HG03060 (cell line): ENCODE results near the gene C15orf39.

Experiments used
- ATAC-seq: cut with Tn5 transposase; IDR thresholded peaks from one replicate; pipeline ENCODE4 v1.9.1; 2021; ENCODE audit warnings: low read depth, moderate number of reproducible peaks; ENCODE audit not compliant: unreplicated experiment

C15orf39 gene

DNA sequence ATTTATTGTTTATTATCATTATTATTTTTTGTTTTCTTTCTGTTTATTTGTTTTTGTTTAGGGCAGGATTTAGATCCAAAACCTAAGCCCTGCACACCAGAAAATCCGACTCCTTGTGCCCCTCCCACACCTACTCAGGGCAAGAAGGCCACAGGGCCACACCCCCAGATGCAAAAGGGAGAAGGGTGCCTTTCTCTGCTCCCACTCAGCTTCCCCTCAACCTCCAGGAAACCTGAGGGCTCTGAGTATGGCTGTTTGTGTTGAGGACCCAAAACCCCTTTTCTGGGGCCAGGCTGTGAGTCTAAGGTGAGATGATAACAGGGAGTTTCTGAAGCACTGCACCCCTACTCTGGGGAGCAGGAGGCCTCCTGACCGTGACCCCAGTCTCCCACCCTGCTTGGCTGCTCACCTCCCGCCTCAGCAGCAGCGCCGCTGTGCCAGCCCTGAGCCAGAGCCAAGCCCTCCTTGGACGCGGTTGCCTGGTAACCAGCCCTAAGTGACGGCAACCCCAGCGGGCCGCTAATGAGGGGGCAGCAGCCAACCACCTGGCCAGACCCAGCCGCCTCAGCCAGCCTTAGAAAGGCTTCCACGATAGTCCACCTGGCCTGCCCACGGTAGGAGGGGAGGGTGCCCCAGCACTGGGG lies 6.4 kb upstream of the C15orf39 start:
- no peak for ATAC-seq

DNA sequence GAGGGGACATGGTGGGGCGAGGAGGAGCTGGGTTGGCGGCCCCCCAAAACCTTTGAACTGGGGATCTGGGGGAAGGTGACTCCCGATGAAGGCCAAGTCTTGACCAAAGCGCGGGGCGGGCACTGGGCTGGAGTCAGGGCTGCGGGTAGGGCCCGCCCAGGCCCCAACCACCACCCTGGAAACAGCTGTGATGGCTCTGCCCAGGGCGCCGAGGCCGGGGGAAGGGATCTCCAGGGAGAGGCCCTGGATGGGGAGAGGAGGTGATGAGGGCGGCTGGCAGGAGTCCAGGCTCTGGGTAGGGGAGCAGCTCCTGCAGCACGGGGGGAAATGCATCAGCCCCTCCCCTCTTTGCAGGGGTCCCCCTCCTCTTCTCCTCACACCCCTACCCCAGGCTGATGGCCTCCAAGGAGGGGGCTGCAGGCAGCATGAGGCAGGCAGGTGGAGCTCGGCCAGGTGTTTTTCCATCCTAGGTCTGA lies 5.9 kb upstream of the C15orf39 start:
- ATAC-seq: no peak

DNA sequence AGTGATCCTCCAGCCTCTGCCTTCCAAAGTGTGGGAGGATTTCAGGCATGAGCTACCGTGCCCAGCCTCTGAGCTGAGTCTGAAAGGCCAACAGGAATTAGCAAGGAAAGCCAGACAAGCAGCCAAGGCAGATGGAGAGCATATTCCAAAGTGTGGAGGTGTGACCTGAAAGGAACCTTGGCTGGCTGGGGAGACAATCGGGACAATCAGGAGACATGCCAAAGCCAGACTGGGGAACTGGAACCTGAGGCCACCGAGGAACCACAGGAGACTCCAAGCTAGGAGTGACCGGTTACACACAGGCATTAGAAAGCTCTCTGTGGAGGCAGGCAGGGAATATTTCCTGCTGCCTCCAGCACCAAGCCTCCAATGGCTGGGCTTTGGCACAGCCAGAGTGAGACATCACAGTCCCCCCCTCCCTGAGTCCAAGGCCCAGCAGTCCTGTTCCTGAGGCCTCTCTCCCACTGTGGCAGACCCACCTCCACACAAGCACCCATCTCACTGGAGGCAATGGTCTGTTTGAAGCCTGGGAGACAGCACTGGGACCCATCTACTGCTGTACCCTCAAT lies 4.5 kb upstream of the C15orf39 start:
- no peak for ATAC-seq

DNA sequence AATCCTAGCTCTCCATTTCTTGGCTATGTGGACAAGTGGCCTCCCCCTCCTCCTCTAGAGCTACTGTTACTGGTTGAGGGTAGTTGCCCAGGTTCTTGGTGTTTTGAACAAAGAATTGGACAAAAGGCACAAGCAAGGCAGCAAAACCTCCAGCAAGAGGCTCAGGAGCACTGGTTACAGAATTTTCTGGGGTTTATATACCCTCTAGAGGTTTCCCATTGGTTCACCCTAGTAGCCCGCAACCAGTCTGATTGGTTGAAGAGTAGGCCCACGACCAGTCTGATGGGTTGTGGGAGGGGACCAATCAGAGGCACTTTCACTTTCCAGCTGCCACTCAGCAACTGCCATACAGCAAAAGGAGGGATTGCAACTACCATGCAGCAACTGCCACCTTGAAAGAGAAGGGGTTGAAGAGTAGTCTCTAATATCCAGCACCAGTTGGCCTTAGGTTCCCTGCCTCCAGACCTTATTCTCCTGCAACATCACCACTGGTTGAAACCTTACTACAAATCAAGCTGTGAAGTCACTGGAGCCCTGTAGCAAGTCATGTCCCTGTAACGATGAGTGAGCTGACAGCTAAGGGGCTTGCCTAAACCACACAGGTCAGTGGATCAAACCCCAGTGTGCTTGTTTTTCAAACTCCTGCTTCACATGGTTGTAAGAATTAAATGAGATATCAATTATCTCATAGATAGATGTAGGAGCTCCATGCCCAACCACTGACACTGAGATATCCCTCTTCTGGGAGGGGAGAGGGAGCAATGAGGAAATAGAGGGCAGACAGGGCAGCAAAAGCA lies 2.9 kb upstream of the C15orf39 start:
- ATAC-seq: no peak

DNA sequence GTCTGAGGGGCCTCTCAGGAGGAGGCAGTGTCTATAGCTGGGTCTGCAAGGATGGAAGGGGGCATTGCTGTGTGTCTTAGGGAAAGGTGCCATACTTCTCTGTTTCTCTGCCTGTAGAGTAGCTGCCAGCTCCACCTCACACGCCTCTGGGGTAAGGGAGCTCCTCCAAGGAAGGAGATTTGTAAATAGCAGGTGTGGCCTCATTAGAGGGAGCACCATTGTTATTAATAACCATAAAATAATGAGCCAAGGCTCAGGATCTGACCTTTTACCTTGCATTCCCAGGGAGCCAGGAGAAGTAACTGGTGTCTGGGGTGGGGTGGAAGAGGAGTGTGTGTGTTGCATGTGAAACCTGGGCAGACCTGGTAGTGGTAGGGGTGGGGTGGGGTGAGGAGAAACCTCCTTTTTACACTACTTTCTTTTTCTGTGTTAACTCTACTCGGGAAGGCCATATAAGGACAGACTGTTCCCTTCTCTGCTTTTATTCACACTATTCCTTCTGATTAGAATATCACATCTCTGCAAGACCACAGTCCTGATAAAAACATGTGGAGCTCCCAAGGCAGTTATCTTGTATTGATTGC lies 2.2 kb upstream of the C15orf39 start:
- ATAC-seq: no peak

DNA sequence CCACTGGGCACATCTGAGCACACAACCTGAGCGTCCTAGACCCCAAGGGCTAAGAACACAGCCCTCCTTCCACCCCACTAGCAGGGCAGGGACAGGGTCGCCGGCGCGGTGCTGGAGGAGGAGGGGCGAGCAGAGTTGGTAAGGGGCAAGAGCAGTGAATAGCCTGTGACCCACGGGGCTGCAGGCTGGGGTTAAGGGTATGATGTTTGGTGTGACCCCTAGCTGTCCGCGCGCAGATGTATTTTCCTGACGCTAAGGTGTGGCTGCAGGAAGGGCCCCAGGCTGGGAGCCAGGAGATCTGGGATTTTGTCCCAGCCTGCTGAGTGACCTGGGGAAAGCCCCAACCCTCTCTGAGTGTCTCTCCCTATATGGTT lies 1.3 kb upstream of the C15orf39 start:
- ATAC-seq: no peak

DNA sequence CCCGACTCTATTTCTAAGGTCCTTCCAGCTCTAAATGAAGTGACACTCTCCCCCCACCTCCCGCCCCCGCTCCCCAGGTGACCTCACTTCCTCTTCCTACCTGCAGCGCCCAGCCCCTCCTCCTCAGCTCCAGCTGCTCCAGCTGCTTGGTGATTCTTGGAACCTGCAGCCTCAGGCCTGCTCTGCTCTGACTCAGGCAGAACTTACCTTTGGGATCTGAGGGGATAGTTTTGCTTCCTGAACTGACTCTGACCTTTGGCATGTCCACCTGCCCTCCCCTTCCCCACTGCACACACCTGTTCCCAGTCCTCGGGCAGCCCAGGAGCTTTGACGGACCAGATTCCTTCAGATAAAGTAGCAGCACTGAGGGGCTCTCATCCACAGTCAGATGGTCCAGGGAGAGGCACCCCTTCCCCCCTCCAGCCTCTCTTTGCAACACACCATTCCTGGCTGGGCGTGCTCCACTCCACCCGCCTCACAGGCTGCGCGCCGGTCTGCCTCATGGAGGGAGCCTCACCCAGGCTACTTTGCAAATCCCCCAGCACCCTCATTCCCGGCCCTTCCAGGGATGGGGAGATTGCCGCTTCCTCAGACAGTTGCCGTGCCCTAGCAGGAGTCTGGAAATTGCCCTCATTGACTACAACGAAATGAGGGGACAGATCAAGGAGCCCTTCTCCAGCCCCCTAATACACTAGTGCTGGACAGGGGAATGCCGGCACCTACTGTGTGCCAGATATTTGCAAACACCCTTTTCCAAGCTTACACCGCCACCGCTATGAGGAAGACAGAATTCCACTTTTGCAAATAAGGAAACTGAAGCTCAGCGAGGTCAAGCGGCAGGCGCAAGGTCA lies 692 bp upstream of the C15orf39 start:
- ATAC-seq: no peak

DNA sequence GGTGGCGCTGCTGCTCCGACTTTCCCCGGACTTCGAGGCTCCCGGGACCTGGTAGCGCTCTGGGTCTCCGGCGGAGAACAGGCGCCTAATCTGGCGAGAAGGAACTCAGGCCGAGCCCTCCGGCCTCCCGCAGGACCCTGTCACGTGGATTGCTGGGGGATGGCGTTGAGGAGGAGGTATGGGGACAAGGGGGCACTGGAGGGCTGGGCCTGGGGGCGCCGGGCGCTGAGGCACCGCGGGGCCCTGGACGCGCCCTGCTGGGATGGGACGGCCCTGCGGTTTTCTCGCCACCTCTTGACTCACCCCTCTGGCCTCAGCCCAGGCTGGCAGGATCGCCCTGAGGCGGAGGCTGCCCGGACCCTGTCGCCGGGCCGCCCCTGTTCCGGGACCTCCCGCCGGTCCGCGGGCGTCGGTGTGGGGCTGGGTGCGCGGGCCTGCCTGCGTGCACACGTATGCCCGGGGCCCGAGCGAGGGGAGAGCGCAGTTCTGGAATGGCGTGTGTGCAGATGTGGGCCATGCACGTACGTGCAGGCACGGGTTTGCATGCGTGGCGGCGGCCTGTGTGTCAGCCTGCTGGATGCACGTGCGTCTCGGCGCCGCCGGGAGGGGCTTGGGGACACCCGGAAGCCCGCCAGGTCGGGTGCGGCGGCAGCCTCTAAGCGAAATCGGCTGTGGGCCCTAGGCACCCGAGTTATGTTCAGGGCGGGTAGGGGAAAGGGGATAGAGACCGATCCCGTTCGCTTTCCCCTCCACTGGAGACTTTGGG lies 752 bp downstream of the C15orf39 start:
- no peak for ATAC-seq

DNA sequence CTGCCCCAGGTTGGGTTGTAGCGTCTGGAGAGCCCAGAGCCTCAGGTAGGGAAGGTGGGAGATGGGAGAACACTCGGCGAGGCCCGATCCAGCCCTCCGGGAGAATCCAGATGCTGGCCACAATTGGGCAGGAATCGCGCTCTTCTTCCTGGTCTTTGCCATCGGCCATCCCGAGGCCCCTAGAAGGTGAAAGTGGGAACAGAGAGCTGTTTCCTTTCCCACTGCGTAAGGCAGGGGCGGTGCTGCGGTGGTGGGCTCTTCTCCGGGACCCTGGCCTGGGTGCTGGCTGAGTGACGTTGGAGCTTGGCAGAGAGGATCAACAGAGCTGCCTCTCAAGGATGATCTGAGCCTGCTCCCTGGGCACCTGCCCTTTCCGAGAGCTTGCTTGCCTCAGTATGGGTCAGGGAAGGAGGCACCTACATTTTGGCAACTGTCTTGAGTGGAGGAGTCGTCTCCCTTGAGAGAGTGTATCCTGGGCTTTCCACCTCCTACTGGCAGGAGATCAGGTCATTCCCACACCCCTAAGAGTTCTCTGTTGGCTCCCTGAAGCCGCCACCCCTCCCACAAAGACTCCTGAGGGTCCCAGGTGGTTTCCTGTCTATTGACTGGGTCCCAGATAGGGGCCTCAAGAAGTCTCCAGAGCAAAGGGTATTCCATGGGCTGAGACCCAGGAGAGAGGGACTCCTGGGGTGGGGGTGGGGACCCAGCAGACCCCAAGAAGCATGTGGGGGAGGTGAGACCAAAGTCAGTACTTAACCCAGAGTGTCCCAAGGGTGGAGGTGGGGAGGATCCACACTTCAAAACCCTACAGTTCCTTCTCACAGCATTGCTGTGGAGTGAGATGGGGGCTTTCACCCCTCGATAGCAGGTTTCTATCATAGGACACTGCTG lies 1.6 kb downstream of the C15orf39 start:
- no peak for ATAC-seq

DNA sequence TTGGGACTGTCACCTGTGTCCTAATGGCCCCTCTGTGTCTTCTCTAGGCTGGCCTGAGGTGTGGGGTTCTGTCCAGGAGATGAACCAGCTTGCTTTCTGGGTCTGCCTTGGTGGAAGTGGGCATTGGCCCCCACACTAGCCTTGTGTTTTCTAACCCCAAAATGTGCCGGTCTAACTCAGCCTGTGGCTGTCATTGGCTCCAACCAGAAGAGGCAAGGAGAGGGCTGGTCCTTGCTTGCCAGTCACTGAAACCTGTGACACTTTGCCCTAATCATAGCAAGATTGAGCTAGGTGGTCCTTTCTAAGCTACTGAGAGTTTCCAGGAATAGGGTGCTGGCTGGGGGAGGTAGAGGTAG lies 2.2 kb downstream of the C15orf39 start:
- no peak for ATAC-seq

DNA sequence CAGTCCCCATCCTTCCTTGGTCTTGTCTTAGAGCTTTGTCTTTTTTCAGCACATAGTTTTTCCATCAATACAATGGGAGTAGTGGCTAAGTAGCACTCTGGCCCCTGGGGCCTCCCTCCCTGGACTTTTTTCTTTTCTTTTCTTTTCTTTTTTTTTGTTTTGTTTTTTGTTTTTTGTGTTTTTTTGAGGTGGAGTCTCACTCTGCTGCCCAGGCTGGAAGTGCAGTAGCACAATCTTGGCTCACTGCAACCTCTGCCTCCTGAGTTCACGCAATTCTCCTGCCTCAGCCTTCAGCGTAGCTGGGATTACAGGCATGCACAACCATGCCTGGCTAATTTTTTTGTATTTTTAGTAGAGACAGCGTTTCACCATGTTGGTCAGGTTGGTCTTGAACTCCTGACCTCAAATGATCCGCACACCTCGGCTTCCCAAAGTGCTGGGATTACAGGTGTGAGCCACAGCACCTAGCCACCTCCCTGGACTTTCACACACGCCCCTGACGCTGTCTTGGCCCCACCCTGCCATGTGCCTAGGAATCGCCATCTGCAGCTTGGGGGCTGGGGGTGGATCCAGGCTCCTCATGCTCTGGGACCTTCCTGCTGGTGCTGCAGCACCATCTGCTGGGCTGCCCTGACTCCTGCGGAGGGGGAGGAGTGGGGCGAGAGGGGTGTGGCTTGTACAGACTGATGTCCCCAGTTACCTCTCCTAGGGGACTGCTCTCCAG lies 2.8 kb downstream of the C15orf39 start:
- no peak for ATAC-seq

DNA sequence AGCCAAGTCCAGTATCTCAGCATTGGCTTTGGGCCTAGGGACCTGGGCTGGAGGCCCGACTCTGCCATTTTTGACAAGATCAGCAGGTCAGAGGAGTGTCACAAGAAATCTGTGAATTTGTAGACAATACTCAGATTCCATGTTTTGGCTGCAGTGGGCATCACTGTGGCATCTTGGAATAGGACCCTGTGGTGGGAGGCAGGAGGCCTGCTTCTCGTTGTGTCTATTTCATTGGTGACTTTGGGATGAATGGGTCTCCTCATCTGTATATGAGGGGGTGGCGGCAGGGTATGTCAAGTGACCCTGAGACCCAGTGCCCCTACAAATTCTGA lies 3.3 kb downstream of the C15orf39 start:
- no peak for ATAC-seq

DNA sequence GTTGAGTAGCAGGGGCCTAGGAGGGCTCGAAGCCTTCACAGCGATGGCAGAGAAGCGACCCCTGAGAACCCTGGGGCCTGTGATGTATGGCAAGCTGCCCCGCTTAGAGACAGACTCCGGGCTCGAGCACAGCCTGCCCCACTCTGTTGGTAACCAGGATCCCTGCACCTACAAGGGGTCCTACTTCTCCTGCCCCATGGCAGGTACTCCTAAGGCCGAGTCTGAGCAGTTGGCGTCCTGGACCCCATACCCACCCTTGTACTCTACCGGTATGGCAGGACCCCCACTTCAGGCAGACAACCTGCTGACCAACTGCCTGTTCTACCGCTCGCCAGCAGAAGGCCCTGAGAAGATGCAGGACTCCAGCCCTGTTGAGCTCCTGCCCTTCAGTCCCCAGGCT lies 4.3 kb downstream of the C15orf39 start:
- no peak for ATAC-seq

DNA sequence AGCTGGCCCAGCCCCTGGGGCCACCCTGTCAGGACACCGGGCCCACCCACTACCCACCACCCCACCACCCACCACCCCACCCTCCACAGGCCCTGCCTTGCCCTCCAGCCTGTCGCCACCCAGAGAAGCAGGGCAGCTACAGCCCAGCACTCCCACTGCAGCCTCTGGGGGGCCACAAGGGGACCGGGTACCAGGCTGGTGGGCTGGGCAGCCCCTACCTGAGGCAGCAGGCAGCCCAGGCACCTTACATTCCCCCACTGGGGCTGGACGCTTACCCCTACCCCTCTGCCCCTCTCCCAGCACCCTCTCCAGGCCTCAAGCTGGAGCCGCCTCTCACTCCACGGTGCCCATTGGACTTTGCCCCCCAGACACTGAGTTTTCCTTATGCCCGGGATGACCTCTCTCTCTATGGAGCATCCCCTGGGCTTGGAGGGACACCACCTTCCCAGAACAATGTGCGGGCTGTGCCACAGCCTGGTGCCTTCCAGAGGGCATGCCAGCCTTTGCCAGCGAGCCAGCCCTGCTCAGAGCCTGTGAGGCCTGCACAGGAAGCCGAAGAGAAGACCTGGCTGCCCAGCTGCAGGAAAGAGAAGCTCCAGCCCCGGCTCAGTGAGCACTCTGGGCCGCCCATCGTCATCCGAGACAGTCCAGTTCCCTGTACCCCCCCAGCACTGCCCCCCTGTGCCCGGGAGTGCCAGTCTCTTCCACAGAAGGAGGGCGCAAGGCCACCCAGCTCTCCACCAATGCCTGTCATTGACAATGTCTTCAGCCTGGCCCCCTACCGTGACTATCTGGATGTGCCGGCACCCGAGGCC lies 5.3 kb downstream of the C15orf39 start:
- ATAC-seq: no peak

DNA sequence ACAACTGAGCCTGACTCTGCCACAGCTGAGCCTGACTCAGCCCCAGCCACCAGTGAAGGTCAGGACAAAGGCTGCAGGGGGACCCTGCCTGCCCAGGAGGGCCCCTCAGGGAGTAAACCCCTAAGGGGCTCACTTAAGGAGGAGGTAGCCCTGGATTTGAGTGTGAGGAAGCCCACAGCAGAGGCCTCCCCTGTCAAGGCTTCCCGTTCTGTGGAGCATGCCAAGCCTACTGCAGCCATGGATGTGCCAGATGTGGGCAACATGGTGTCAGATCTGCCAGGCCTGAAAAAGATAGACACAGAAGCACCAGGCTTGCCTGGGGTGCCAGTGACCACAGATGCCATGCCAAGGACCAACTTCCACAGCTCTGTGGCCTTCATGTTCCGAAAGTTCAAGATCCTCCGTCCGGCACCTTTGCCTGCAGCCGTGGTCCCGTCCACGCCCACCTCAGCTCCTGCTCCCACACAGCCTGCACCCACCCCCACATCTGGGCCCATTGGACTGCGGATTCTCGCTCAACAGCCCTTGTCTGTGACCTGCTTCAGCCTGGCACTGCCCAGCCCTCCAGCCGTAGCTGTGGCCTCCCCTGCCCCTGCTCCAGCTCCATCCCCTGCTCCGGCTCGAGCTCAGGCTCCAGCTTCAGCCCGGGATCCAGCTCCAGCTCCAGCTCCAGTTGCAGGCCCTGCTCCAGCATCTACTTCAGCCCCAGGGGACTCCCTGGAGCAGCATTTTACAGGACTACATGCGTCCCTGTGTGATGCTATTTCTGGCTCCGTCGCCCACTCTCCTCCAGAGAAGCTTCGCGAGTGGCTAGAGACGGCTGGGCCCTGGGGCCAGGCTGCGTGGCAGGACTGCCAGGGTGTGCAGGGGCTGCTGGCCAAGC lies 6.2 kb downstream of the C15orf39 start:
- ATAC-seq: no peak

DNA sequence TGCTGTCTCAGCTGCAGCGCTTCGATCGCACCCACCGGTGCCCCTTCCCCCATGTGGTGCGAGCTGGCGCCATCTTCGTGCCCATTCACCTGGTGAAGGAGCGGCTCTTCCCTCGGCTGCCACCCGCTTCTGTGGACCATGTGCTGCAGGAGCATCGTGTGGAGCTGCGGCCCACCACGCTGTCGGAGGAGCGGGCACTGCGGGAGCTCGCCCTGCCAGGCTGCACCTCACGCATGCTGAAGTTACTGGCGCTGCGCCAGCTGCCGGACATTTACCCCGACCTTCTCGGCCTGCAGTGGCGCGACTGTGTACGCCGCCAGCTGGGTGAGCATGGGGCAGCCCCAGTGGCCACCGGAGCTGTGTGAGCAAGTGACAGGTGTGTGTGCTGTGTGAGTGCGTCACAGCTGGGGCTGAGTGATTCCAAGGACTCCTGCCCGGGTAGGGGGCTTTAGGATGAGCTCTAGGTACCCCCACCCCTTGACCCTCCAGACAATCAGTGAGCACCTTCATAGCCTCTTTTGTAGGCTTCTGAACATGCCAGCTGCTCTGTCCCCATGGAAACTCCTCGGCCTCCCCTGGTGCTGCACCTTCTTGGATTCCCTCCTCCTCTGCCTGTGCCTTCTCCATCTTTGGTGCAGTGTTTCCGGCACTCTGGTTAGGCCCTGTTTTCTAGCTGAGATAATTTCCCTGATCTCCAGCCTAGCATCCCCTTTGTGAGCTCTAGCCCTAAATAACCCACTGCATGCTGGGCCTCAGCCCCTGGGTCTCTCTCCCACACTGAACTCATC lies 7.0 kb downstream of the C15orf39 start:
- no peak for ATAC-seq
